Suprapubic skin (tissue), 4 donors: Measurements from ENCODE around the gene HIBCH. TPM values are rescaled to one million over a fixed set of nuclear protein-coding genes. Genes with fewer than 3 reads are reported as not detected.
"Not testable (repeated sequence)": the region's sequence is repeated elsewhere in the genome, so short reads cannot be mapped to it uniquely, and the experiment has no call there.

ENCODE experiments used
- DNase-seq, 2 donors: peaks; one replicate each; pipeline ENCODE4 v3.0.0-alpha.2; 2019; ENCODE audit warnings: low spot score in 2 of 2
- H3K27ac ChIP-seq: fragments of 200-600 bp; sonication (generic); one replicate; pipeline ENCODE4 v1.5.1; 2019
- H3K27me3 ChIP-seq: fragments of 200-600 bp; sonication (generic); one replicate; pipeline ENCODE4 v1.5.1; 2019
- H3K36me3 ChIP-seq: fragments of 200-600 bp; sonication (generic); one replicate; pipeline ENCODE4 v1.5.1; 2019
- H3K4me1 ChIP-seq: fragments of 200-600 bp; sonication (generic); one replicate; pipeline ENCODE4 v1.5.1; 2019
- H3K4me3 ChIP-seq: fragments of 200-600 bp; sonication (generic); one replicate; pipeline ENCODE4 v1.5.1; 2019; ENCODE audit warnings: mild to moderate bottlenecking
- H3K9me3 ChIP-seq: fragments of 200-600 bp; sonication (generic); one replicate; pipeline ENCODE4 v1.5.1; 2019
- EP300 ChIP-seq: sonication (generic); formaldehyde crosslinking; IDR thresholded peaks from one replicate; pipeline ENCODE4 v1.6.1; 2017; ENCODE audit warnings: antibody characterized with exemption
- POLR2A ChIP-seq, 2 donors: fragments of 450-650 bp; IDR thresholded peaks; one replicate each; pipeline ENCODE4 v1.6.1; 2017; ENCODE audit warnings: antibody characterized with exemption in 2 of 2, mild to moderate bottlenecking in 2 of 2, moderate library complexity in 2 of 2
- POLR2AphosphoS5 ChIP-seq, 3 donors: sonication (generic); formaldehyde crosslinking; IDR thresholded peaks; one replicate each; pipeline ENCODE4 v1.6.1; 2017; ENCODE audit warnings: antibody characterized with exemption in 3 of 3
- WGBS: methylation state at CpG from one replicate; pipeline ENCODE4 v1.1.5; 2018; 5-methylcytosine and 5-hydroxymethylcytosine counted together
- total RNA-seq, 4 donors: library from RNA; depleted of rRNA; stranded (reverse); fragments of >200 nt; gene quantifications; one replicate each; pipeline ENCODE4 v1.1.0, GENCODE V29; 2016
- TF ChIP-seq, protein P1 (sequence below), 2 donors: fragments of 200-600 bp in 1 of 2; fragments of 450-650 bp in 1 of 2; sonication (generic) in 1 of 2; IDR thresholded peaks; one replicate each; pipeline ENCODE4 v1.5.1; 2016 to 2019; ENCODE audit warnings: antibody characterized with exemption in 2 of 2, mild to moderate bottlenecking in 1 of 2, moderate library complexity in 1 of 2

The HIBCH gene
- total RNA-seq, 4 donors from 2014 or later: 22.9 to 30.4 (median 24.9) TPM

DNA sequence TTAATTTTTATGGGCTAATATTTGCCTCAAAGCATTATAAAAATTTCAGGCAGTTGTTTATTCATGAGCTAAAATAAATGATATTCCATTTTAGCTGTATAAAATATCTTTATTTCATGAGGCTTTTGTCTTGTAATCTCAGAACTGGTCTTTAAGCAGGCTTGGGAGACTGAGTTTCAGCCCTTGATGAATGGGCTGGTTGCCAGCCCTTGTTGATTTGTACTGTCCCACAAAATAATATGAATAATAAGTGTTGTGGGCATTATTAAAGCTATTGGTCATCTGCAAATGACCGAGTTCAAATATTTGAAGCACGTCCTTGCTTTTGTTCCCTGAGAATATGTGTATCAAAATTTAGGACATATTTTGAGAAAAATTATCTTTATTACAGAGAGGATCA lies 41.9 kb upstream of the HIBCH start:
- WGBS: 99% methylated on average over 2 of the region's 2 CpGs
- TF ChIP-seq, protein P1, sequence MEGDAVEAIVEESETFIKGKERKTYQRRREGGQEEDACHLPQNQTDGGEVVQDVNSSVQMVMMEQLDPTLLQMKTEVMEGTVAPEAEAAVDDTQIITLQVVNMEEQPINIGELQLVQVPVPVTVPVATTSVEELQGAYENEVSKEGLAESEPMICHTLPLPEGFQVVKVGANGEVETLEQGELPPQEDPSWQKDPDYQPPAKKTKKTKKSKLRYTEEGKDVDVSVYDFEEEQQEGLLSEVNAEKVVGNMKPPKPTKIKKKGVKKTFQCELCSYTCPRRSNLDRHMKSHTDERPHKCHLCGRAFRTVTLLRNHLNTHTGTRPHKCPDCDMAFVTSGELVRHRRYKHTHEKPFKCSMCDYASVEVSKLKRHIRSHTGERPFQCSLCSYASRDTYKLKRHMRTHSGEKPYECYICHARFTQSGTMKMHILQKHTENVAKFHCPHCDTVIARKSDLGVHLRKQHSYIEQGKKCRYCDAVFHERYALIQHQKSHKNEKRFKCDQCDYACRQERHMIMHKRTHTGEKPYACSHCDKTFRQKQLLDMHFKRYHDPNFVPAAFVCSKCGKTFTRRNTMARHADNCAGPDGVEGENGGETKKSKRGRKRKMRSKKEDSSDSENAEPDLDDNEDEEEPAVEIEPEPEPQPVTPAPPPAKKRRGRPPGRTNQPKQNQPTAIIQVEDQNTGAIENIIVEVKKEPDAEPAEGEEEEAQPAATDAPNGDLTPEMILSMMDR (IDR thresholded peaks at IDR 0.05): no peak
- TF ChIP-seq POLR2A (IDR thresholded peaks at IDR 0.05) (no peak), POLR2AphosphoS5 (IDR thresholded peaks at IDR 0.05) (no peak), EP300 (no peak)
- Histone ChIP-seq H3K27ac (no peak overlapping the region), H3K4me3 (no peak overlapping the region), H3K4me1 (peaks cover 35% of the 10 kb centered on the region), H3K9me3 (no peaks in the 10 kb centered on the region), H3K27me3 (no peaks in the 10 kb centered on the region), H3K36me3 (peaks cover 17% of the 10 kb centered on the region)
- no peak for DNase-seq

DNA sequence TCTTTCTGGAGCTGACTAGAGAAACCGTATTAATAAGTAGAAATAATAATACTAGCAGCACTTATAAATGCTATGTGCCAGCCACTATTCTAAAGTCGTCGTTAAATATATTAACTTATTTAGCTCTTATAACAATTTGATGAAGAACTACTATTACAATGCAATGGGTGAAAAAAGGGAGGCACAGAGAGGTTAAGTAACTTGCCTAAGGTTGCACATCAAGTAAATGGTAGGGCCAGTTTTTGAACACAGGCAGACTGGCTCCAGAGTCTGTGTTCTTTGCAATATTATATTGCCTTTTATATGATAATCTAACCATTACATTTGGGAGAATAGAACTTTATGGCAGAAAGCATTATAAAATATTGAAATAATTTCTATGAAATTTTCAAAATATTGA lies 41.3 kb upstream of the HIBCH start:
- 86% methylated on average over 3 of the region's 3 CpGs for WGBS
- H3K27me3 ChIP-seq: no peaks in the 10 kb centered on the region
- no peak for DNase-seq
- H3K4me3 ChIP-seq: no peak overlapping the region
- no peaks in the 10 kb centered on the region for H3K9me3 ChIP-seq
- no peak for TF ChIP-seq POLR2AphosphoS5 (IDR thresholded peaks at IDR 0.05)
- no peak for TF ChIP-seq EP300
- TF ChIP-seq POLR2A (IDR thresholded peaks at IDR 0.05): no peak
- TF ChIP-seq, protein P1 (IDR thresholded peaks at IDR 0.05): no peak
- no peak overlapping the region for H3K27ac ChIP-seq
- peaks cover 41% of the 10 kb centered on the region for H3K4me1 ChIP-seq
- peaks cover 12% of the 10 kb centered on the region for H3K36me3 ChIP-seq

DNA sequence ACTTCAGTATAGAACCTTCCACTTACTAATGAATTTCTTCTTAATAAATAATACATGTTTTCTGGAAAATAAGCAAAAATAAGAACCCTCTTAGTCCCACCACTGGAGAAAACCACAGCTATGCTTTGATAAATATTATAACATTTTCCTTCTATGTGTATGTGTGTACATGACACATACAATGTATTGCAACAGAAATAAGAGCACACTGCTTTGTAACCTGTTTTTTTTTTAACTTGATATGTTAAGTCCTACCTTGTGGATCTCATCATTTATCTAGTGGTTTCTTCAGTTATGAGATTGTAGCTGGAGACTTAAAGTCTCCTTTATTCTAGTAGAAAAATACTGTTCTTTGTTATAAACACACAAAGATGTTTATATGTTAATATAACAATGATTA lies 40.9 kb upstream of the HIBCH start:
- Histone ChIP-seq H3K36me3 (peaks cover 7% of the 10 kb centered on the region), H3K9me3 (no peaks in the 10 kb centered on the region), H3K27me3 (no peaks in the 10 kb centered on the region), H3K4me3 (no peak overlapping the region), H3K4me1 (peaks cover 45% of the 10 kb centered on the region), H3K27ac (no peak overlapping the region)
- TF ChIP-seq EP300 (no peak), POLR2A (IDR thresholded peaks at IDR 0.05) (no peak), POLR2AphosphoS5 (IDR thresholded peaks at IDR 0.05) (no peak)
- TF ChIP-seq, protein P1 (IDR thresholded peaks at IDR 0.05): no peak
- no peak for DNase-seq

DNA sequence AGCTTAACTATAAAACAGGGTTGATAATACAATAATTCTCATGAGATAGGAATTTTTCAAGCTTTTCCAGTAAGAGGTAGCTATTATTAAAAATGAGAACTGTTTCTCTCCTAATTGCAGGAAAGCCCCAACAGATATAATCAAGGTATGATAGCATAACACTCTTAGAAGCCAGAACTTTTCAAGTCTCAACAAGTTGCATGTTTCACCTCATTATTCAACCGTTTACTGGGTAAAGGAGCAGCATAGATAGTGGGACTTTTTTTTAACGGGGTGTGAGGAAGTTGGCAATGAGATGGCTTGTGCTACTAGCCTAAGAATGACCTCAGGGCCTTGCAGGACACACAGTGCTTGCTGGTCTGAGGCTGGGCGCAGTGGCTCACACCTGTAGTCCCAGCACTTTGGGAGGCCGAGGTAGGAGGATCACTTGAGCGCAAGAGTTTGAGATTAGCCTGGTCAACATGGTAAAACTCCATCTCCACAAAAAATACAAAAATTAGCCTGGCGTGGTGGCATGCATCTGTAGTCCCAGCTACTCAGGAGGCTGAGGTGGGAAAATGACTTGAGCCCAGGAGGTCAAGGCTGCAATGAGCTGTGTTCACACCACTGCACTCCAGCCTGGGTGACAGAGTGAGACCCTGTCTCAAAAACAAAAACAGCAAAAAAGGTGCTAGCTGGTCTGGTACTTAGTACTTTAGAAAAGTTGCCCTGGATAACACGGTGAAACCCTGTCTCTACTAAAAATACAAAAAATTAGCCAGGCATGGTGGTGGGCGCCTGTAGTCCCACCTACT lies 39.2 kb upstream of the HIBCH start:
- DNase-seq, H3K36me3 ChIP-seq, H3K27me3 ChIP-seq, H3K9me3 ChIP-seq: not testable (repeated sequence)
- WGBS: 70% methylated on average over 8 of the region's 8 CpGs
- Histone ChIP-seq H3K4me3 (peak overlapping the region; percentile 34), H3K27ac (peak overlapping the region; percentile 69), H3K4me1 (peaks cover 62% of the 10 kb centered on the region)

DNA sequence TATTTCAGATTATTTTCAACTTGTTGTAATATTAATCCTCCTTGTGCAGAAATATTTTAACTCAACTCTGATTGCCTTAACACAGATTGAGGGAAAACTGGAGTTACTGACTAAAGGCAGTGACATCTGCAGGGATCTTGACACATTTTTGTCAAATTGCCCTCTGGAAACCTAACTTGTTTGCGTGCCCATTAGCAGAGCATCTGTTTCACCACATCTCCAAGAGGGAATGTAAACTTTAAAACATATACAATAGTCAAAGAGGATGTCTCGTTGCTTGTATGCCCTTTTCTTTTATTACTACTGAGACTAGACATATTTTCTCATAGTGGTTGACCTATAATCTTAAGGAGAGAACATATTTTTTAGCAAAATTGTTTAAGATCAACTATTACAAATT lies 38.0 kb upstream of the HIBCH start:
- H3K27ac ChIP-seq: no peak overlapping the region
- H3K4me3 ChIP-seq: no peak overlapping the region
- no peaks in the 10 kb centered on the region for H3K27me3 ChIP-seq
- no peak for DNase-seq
- TF ChIP-seq, protein P1 (IDR thresholded peaks at IDR 0.05): no peak
- no peak for TF ChIP-seq POLR2A (IDR thresholded peaks at IDR 0.05)
- TF ChIP-seq EP300: no peak
- TF ChIP-seq POLR2AphosphoS5 (IDR thresholded peaks at IDR 0.05): no peak
- H3K36me3 ChIP-seq: no peaks in the 10 kb centered on the region
- H3K4me1 ChIP-seq: peaks cover 74% of the 10 kb centered on the region
- no peaks in the 10 kb centered on the region for H3K9me3 ChIP-seq
- WGBS: 44% methylated on average over 2 of the region's 2 CpGs
